T-helper 2 cell (primary cell): ENCODE data around the gene MFN1.

ENCODE experiments used
- DNase-seq, 5 experiments: peaks; one replicate each; pipeline versions ENCODE4 v3.0.0 to v3.0.0-alpha.2; 2012 to 2022

Gene MFN1

GRCh38 chr3:179348325-179349013 lies 960 bp downstream of the MFN1 start:
- DNase-seq = peak in 1 of 5 experiments; percentile 33

DNA sequence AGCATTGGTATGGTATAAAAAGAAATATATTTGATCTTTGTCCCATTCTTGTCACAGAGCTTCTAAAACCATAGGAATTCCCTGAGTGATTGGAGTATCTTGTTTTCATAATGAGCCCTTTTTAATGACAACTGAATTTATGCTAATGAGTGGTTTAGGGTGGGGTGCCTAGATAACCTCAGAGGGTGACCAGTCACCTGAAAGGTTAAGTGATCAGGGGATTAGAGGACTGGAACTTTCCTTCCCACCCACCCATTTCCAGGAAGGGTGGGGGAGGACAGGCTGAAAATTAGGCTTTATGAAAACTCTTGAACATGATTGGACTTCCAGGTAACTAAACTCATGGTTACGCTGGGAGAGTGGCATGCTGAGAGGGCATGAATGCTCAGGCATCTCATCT lies 8.5 kb downstream of the MFN1 start:
- no peak for DNase-seq

DNA sequence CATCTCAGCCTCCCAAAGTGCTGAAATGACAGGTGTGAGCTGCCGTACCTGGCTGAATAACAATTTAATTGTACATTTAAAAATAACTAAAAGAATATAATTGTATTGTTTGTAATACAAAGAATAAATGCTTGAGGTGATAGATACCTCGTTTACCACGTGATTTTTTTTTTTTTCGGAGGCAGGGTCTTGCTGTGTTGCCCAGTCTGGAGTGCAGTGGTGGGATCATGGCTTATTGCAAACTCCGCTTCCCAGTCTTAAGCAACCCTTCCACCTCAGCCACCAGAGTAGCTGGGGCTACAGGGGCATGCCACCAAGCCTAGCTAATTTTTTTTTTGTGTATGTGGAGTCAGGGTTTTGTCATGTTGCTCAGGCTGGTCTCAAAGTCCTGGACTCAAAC lies 15.8 kb downstream of the MFN1 start:
- no peak for DNase-seq

DNA sequence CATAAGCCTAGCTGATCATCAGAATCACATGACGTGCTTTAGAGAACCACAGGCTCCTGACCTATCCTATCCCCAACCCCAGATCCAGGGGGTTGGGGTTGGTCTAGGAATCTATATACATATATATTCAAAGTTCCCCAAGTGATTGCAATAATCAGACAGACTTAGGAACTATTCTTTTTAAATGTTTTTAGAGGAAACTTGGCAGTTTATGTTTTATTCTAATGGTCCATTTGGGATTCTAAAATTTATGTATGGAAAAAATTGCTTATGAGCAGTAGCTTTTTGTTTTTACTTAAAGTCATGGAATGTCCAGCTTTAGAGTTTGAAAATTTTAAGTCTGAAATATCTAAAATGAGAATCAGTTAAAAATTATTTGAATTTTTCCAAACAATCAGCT lies 22.1 kb downstream of the MFN1 start:
- DNase-seq = no peak

DNA sequence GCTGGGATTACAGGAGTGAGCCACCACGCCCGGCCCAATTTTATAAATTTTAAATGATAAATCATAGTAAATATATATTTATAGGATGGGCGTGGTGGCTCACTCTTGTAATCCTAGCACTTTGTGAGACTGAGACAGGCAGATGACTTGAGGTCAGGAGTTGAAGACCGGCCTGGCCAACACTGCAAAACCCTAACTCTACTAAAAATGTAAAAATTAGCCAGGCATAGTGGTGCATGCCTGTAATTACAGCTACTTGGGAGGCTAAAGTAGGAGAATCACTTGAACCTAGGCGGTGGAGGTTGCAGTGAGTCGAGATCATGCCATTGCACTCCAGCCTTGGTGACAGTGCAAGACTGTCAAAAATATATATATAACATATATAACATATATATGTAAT lies 26.4 kb downstream of the MFN1 start:
- DNase-seq = peak in 1 of 5 experiments; percentile 4

DNA sequence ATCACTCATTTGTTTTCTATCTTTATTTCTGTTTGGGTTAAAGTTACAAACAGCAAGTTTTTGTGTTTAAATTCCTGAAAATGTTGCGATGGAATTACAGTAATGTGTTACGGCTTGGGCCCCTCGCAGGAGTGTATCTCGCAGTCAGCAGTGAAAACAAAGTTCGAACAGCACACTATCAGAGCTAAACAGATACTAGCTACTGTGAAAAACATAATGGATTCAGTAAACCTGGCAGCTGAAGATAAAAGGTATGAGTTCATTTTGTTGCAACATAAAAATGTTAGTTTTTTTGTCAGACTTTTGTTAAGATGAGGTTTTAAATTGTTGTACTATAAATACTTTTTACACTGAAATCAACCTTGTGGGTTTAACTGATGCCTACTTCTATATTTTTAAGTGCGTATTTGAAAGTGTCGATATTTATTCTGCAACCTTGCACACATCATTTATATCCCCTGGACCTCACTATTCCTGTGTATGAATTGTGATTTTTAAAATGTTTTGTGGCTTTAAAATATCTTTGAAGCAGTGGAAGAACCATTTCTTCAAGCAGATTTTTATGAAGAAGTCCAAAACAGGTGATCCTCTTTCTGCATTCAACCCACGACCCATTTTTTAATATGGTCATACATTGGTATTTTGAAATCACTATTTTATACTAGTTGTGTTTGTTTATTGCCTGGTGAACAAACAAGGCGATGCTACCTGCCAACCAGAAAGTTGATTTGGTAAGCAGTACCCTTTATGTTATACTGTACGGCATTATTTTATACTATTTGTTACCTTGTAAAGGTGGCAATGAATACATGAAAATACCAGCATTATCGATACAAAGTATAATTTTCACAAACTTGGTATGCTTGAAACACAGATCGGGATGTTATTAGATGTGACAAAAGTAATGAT lies 27.8 kb downstream of the MFN1 start:
- no peak for DNase-seq

DNA sequence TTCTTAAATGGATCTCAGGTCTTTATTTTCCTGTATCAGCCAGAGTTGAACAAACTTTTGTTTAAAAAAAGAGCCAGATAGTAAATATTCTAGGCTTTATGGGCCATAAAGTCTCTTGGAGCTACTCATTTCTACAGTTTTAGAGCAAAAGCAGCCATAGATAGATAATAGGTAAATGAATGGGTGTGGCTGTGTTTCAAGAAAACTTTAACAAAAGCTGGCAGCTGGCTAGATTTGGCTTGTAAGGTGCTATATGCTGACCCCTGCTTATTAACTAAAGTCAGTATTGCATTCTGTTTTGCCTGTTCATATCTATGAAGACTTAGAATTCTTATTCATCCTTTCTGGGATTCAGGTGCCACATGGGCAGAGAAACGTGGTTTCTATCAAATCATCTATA lies 29.0 kb downstream of the MFN1 start:
- DNase-seq = no peak

GRCh38 chr3:179391906-179392305 lies 44.4 kb downstream of the MFN1 start:
- no peak for DNase-seq

GRCh38 chr3:179398574-179399231 lies 51.2 kb downstream of the MFN1 start:
- no peak for DNase-seq

- DNase-seq = no peak
These were observed 54.1 kb downstream of the MFN1 start for GRCh38 chr3:179401561-179401960.

DNA sequence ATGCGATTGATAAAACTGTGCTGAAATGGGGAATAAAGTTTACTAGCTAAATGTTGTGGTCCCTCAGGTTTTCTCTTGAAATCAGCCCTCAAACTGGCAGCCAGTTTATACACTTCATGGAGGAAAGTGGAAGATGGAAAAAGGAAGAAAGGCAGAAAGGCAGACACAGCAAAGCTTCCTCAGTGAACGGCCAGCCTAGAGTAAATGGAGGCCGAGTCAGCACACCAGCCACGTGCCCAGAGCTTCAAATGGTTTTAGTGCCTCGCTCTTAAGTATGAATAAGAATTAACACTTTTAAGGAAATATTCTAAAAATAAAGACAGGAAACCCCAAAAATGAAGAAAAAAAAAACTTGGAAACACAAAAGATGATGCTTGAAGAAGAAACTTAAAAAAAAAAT lies 55.5 kb downstream of the MFN1 start:
- no peak for DNase-seq

- DNase-seq = no peak
These were observed 56.8 kb downstream of the MFN1 start for GRCh38 chr3:179404307-179404706.

DNA sequence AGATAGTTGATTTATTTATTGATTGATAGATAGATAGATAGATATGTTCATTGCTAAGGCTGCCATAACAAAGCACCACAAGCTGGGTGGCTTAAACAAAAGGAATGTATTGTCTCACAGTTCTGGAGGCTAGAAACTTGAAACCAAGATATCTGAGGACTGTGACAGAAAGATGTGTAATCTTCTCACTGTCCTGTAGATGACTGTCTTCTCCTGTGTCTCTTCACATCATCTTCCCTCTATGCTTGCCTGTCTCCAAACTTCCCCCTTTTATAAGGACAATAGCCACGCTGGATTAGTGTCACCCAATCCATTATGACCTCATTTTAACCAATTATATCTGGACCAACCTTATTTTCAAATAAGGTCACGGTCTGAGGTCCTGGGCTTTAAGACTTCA lies 62.8 kb downstream of the MFN1 start:
- no peak for DNase-seq

DNA sequence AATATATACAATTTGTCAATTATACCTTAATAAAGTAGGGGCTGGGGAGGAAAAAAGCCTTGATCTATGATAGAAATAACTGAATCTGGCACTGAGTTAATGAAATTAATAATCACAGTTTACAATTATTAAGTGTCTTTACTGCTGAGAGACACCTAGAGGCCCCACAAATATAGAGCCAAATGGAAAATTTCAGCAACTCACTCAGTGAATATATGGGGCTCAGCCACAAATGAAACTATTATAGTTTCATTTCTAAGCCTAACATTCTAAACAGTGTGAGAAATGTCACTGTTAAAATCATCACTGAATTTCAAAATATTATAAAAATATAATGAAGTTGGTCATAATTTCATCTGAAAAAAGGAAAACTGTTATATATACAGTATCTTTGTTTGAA lies 63.5 kb downstream of the MFN1 start:
- no peak for DNase-seq

- DNase-seq = no peak
These were observed 67.3 kb downstream of the MFN1 start for GRCh38 chr3:179414804-179415203.

DNA sequence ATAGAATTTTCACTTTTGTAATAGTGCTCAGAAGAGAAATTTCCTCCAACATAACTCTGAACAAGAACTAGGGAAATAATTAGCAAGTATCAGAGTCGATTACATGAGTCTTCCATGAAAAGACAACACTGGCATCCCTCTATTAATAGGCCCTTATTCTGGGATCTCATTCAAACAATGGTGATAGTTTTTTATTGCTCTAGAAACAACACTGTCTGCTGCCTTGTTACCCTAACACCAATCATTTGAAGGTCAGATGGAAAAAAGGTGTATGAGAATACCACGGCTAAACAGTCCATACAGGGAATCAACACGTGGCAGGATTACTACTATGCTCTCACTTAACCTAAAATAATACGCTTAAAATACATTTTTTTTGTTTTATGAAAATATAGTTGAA lies 67.9 kb downstream of the MFN1 start:
- no peak for DNase-seq

GRCh38 chr3:179416681-179417080 lies 69.2 kb downstream of the MFN1 start:
- no peak for DNase-seq

DNA sequence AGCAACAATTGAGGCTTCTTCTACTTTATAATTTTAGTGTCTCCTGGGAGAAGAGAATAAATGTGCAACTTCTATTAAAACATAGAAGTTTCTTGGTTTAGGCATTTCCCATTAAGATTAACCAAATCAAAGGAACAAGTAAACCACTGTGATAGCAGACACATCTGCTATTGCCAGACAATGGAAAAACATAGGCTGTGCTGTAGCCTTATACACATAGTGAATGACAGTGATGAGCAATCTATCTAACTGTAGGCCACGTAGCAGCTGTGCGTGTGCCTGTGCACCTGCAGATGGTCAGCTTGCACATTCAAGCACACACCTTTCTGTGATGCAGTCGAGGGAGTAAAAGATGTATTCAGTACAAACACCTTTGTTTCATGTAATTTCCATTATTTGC lies 71.1 kb downstream of the MFN1 start:
- DNase-seq = no peak

DNA sequence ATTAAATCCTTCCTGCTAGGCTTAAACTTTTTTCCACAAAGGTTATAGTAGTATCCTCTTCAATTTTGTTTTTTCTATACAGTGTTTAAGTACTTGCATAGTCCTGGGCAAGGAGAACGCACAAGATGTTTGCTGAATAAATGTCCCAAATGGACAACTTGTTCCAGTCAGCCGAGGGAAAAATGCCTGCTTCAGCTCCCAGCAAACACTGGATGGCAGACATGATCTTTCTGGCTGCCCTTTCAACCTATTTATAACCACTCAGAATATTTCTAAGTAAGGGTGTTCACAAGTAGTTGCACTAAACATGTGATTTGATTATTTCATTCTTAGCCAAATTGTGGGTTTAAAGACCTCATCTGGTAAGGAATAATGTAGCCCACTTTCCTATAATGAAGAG lies 74.0 kb downstream of the MFN1 start:
- no peak for DNase-seq

DNA sequence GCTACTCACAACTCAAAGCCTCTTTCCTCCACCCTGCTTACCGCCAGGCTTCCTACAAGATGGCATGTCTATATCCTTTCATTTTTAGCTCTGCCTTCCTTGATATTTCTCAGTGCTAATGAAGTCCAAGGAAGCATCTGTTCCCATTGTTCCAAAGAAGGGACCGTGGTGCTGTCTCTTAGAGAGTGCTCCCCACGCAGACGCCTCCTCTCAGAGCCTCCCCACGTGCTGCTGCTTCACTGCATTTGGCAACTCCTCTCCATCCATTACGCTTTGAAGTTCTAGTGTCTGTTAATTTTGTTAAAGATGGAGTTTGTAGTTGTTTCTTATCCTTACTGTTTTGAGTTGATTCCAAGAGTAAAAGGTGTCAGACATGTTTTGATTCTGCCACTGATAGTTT lies 77.6 kb downstream of the MFN1 start:
- DNase-seq = no peak

DNA sequence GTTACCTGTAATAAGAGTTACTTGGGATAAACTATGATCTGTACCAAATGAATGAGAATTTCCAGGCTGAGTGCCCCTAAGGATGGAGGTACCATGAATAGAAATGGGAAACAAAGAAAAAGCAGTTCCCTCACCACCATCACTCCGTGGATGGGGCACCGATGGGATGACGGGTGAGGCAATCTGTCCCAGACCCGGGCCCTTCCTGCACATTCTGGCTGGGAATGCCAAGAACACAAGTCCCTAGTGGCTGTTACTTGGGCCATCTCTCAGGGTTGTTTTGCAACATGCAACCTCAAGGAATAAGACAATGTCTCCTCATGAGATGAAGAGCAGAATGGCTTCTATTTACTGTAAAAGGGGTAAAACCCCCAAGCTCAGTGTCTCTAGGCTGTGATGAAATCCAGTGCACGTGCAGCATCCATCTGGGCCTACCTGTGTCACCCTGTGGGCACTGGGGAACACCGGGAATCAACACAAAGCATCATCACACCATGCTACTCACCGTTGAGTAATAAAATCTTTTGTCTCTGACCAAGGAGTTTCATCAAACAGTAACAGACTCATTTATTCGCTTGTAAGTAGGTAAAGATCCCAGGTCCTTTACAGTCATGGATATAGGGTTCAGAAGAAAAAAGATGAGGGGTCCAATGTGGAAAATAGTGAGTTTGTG lies 81.5 kb downstream of the MFN1 start:
- no peak for DNase-seq

GRCh38 chr3:179430277-179430870 lies 82.9 kb downstream of the MFN1 start:
- no peak for DNase-seq

DNA sequence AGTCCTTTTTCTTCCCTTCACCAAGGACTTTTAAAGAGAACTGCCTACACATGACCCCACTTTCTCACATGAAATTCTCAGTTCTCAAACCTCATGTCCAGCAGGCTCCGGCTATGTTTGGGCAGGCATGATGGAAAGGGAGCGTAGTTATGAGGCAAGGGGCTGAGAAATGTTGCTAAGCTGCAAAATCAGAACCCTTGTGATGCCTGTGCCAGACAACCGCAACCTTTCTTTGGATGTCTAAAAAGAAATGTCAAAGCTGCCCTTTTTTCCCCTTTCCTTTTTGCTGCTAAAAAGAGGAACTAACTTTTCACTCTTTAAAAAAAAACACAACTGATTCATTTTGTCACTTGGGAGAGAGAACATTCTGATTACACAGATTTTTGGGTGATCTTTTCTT lies 84.5 kb downstream of the MFN1 start:
- no peak for DNase-seq
